Measurements from ENCODE around the gene ARHGAP24.

The ARHGAP24 gene

GRCh38 chr4:85708468-85708867, 233.5 kb downstream of the ARHGAP24 start:
- DNase-seq, result no peak

GRCh38 chr4:85713005-85713404, 238.1 kb downstream of the ARHGAP24 start:
- no peak for DNase-seq

GRCh38 chr4:85715991-85716737, 241.2 kb downstream of the ARHGAP24 start:
- DNase-seq, result no peak

- DNase-seq, result no peak
Observed at GRCh38 chr4:85717351-85717750, 242.4 kb downstream of the ARHGAP24 start.

- DNase-seq, result no peak
Observed at GRCh38 chr4:85717847-85718246, 242.9 kb downstream of the ARHGAP24 start.

GRCh38 chr4:85720735-85721134, 245.8 kb downstream of the ARHGAP24 start:
- no peak for DNase-seq

GRCh38 chr4:85722401-85722800, 247.5 kb downstream of the ARHGAP24 start:
- DNase-seq, result no peak

GRCh38 chr4:85722807-85723206, 247.9 kb downstream of the ARHGAP24 start:
- DNase-seq, result no peak

- DNase-seq, result no peak
Observed at GRCh38 chr4:85724791-85725563, 250.0 kb downstream of the ARHGAP24 start.

GRCh38 chr4:85725721-85726170, 250.8 kb downstream of the ARHGAP24 start:
- no peak for DNase-seq

- no peak for DNase-seq
Observed at GRCh38 chr4:85726555-85726954, 251.6 kb downstream of the ARHGAP24 start.

- DNase-seq, result no peak
Observed at GRCh38 chr4:85728464-85728863, 253.5 kb downstream of the ARHGAP24 start.

GRCh38 chr4:85732124-85732523, 257.2 kb downstream of the ARHGAP24 start:
- DNase-seq, result no peak

GRCh38 chr4:85733798-85734197, 258.8 kb downstream of the ARHGAP24 start:
- no peak for DNase-seq

GRCh38 chr4:85734424-85734831, 259.5 kb downstream of the ARHGAP24 start:
- DNase-seq, result no peak

GRCh38 chr4:85736571-85736970, 261.6 kb downstream of the ARHGAP24 start:
- no peak for DNase-seq

- DNase-seq, result no peak
Observed at GRCh38 chr4:85737254-85737653, 262.3 kb downstream of the ARHGAP24 start.

GRCh38 chr4:85738721-85739120, 263.8 kb downstream of the ARHGAP24 start:
- DNase-seq, result no peak

- no peak for DNase-seq
Observed at GRCh38 chr4:85740431-85740861, 265.5 kb downstream of the ARHGAP24 start.

GRCh38 chr4:85741381-85741780, 266.4 kb downstream of the ARHGAP24 start:
- DNase-seq, result no peak

GRCh38 chr4:85741921-85742591, 267.1 kb downstream of the ARHGAP24 start:
- DNase-seq, result no peak

- no peak for DNase-seq
Observed at GRCh38 chr4:85744950-85745349, 270.0 kb downstream of the ARHGAP24 start.

GRCh38 chr4:85745939-85746338, 271.0 kb downstream of the ARHGAP24 start:
- DNase-seq, result no peak
